ENCODE data around the gene PKMYT1.

The PKMYT1 gene

DNA sequence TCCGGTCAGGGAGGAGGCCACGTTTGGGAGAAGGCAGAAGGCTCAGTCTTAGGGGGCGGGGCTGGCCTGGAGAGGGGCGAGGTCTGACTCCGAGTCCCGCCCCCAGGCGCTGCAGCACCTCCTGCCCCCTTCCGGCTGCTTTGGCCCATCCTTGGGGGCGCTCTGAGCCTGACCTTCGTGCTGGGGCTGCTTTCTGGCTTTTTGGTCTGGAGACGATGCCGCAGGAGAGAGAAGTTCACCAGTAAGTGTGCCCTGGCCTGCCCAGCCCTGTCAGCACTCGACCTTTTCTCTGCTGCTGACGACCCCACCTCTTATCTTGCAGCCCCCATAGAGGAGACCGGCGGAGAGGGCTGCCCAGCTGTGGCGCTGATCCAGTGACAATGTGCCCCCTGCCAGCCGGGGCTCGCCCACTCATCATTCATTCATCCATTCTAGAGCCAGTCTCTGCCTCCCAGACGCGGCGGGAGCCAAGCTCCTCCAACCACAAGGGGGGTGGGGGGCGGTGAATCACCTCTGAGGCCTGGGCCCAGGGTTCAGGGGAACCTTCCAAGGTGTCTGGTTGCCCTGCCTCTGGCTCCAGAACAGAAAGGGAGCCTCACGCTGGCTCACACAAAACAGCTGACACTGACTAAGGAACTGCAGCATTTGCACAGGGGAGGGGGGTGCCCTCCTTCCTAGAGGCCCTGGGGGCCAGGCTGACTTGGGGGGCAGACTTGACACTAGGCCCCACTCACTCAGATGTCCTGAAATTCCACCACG is 41.4 kb upstream of the PKMYT1 start:
- Mint-ChIP-seq H3K27ac (peak overlapping the region; percentile 97), H3K27me3 (no peaks in the 10 kb centered on the region), H3K4me3 (peak overlapping the region; percentile 85), H3K9me3 (no peaks in the 10 kb centered on the region), H3K4me1 (ENCODE audit: low read depth) (peaks cover 52% of the 10 kb centered on the region), H3K36me3 (ENCODE audit: low read depth) (peaks cover 12% of the 10 kb centered on the region)

DNA sequence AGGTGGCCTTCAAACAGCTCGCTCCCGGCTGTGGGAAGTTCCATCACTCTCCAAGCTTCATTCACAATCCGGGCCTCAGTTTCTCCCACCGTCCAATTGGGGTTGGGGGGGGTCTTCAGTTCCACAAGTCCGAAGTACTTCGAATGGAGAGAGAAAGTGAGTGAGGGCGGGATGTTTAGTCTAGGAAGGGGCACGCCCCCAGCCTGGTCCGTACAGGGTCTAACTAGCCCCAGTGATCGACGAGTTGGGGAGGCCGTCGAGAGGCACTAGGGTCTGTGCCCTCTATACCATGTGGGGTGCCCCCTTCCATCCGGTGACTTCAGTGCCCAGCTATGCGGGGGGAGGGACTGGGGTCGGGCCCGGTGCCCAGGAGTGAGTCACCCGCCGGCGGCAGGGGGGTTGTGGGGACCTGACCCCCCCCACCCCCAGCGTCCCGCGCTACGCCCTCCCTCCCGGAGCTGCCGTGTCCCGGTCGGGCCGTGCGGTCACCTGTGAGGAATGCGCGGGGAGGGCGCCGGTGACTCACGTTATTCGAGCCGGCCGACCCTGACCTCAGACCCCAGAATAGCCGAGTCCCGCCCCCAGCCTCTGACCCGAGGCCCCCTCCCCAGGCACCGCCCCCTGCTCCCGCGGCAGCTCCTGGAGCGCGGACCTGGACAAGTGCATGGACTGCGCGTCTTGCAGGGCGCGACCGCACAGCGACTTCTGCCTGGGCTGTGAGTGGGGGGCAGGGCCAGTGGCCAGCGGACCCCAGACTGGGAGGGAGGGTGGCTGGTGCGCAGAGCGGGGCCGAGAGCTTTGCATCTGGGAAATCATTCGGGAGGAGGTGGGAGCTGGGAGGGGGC is 40.6 kb upstream of the PKMYT1 start:
- H3K4me1 Mint-ChIP-seq (ENCODE audit: low read depth), result peaks cover 52% of the 10 kb centered on the region
- no peaks in the 10 kb centered on the region for H3K9me3 Mint-ChIP-seq
- H3K27me3 Mint-ChIP-seq, result no peaks in the 10 kb centered on the region
- peaks cover 4% of the 10 kb centered on the region for H3K36me3 Mint-ChIP-seq (ENCODE audit: low read depth)
- peak overlapping the region; percentile 85 for H3K4me3 Mint-ChIP-seq
- H3K27ac Mint-ChIP-seq, result peak overlapping the region; percentile 97

DNA sequence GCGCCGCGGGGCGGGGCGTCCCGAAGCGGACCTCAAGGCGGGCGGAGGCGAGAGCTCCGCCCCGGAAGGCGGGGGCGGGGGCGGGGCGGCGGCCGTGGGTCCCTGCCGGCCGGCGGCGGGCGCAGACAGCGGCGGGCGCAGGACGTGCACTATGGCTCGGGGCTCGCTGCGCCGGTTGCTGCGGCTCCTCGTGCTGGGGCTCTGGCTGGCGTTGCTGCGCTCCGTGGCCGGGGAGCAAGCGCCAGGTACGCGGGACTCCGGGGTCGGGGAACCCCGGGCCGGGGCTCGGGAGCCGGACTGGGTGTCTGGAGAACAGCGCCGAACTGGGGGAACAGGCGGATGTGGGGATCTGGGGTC is 40.0 kb upstream of the PKMYT1 start, which contains the start of gene TNFRSF12A:
TNFRSF12A (plus strand) TSS at position 122 of the 357 bp plus-strand sequence; CDS start at position 152, 30 bp downstream.
- Mint-ChIP-seq H3K4me3 (peak within 1 kb of the TSS; percentile 85), H3K36me3 (ENCODE audit: low read depth) (peaks cover 4% of the 10 kb centered on the region), H3K9me3 (no peaks in the 10 kb centered on the region), H3K27ac (peak within 1 kb of the TSS; percentile 97), H3K4me1 (ENCODE audit: low read depth) (peaks cover 52% of the 10 kb centered on the region), H3K27me3 (no peaks in the 10 kb centered on the region)

DNA sequence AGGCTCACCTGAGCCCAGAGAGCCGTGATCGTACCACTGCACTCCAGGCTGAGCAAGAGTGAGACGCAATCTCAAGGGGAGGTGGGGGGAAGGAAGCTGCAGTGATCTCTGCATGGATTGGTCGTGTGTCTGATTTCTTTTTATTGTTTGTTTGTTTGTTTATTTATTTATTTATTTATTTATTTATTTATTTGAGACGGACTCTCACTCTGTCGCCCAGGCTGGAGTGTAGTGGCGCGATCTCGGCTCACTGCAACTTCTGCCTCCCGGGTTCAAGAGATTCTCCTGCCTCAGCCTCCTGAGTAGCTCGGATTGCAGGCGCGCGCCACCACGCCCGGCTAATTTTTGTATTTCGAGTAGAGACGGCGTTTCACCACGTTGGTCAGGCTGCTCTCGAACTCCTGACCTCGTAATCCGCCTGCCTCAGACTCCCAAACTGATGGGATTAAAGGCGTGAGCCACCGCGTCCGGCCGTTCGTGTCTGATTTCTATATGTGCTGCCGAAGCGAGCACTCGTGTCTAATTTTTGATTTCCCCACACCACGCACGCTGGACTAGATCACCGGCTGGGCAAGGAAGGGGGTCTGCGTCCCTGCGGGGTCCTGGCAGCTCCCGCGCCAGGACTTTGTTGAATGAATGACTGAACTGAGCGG is 39.5 kb upstream of the PKMYT1 start:
- Mint-ChIP-seq H3K4me1 (ENCODE audit: low read depth) (peaks cover 52% of the 10 kb centered on the region), H3K9me3 (no peaks in the 10 kb centered on the region), H3K27ac (peak overlapping the region; percentile 82), H3K36me3 (ENCODE audit: low read depth) (peaks cover 4% of the 10 kb centered on the region), H3K4me3 (peak overlapping the region; percentile 85), H3K27me3 (peaks cover 3% of the 10 kb centered on the region)

DNA sequence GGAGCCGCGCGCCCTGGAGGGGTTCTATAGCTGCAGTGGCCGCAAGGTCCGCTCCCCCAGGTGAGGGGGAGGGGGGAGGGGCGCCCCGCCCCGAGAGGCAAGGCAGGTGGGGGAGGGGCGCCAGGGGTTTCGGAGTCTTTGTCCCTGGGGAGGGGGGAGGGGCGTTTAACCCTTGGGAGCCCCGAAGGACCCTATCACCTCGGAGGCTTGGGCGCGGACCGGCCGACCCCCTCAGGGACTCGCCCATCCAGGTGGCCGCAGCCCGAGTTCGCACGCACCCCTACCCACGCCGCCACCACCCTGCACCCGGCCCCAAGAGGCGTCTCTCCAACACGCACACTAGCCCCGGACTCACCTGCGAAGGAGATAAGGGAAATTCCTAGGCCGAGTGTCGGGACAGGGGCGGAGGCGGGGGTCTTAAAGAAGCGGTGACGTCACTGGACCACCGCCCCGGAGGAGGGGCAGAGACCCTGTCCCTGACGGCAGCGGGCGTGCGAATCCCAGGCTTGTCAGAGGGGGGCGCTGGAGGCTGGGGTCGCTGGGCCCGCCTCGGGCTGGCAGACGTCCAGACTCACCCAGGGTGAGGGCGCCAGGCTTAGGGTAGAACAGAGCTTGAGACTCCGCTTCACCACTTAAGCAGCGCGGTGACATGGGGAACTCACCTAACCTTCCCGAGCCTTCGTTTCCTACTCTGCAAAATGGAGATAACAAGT is 37.7 kb upstream of the PKMYT1 start, which contains the start of gene CLDN6:
CLDN6 (minus strand) TSS at position 390 of the 713 bp plus-strand sequence. CDS start 2,162 bp downstream, outside the sequence.
- Mint-ChIP-seq H3K27ac (no peak within 1 kb of the TSS), H3K4me1 (ENCODE audit: low read depth) (peaks cover 40% of the 10 kb centered on the region), H3K9me3 (no peaks in the 10 kb centered on the region), H3K4me3 (no peak within 1 kb of the TSS), H3K36me3 (ENCODE audit: low read depth) (no peaks in the 10 kb centered on the region), H3K27me3 (peaks cover 3% of the 10 kb centered on the region)

DNA sequence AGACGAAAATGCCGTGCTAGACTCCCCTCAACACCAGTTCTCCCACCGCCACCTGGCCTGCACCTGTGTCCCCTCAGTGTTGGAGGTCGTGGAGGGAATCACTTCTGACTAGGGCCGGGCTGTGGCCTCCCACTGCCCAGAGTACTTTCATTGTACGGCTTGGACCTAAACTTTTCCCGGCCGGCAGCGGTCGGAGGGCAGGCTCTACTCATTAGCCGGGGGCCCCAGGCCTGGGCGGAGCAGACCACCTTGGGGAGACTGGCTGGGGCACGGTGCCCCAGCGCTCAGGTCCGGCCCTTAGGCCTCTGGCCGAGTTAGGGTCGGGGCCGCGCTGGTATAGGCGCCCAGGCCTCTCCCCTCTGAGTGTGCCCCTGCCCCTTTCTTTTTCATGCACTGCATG is 37.1 kb upstream of the PKMYT1 start:
- H3K36me3 Mint-ChIP-seq (ENCODE audit: low read depth), result no peaks in the 10 kb centered on the region
- H3K27ac Mint-ChIP-seq, result no peak overlapping the region
- H3K9me3 Mint-ChIP-seq, result no peaks in the 10 kb centered on the region
- H3K27me3 Mint-ChIP-seq, result peaks cover 3% of the 10 kb centered on the region
- no peak overlapping the region for H3K4me3 Mint-ChIP-seq
- H3K4me1 Mint-ChIP-seq (ENCODE audit: low read depth), result peaks cover 34% of the 10 kb centered on the region

DNA sequence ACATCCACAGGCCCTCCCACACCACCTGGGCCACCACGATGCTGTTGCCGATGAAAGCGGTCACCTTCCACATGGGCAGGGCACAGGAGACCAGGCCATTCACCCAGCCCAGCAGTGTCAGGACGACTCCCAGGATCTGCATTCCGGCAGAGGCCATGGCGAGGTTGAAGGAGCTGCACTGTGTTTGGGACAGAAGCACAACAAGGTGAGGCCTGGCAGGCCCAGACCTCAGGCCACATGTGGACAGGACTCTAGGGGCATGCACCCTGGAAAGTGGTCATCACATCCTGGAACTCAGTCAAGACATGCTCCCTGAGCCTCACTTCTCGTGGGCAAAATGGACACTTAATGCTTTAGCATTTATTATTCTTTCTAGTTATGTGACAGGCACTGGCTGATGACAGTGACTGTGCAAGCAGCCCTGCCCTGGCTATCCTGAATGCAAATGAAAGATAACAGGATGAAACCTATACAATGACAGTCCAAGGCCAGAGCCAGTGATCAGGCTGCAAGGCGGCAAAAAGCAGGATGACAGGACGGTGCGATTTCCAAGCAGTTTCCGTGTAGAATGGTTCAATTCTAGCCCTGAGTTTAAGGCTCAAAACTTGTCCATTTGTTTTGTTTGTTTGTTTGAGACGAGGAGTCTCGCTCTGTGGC is 35.7 kb upstream of the PKMYT1 start:
- no peak overlapping the region for H3K27ac Mint-ChIP-seq
- no peak overlapping the region for H3K4me3 Mint-ChIP-seq
- peaks cover 9% of the 10 kb centered on the region for H3K27me3 Mint-ChIP-seq
- peaks cover 21% of the 10 kb centered on the region for H3K4me1 Mint-ChIP-seq (ENCODE audit: low read depth)
- H3K36me3 Mint-ChIP-seq (ENCODE audit: low read depth), result no peaks in the 10 kb centered on the region
- H3K9me3 Mint-ChIP-seq, result no peaks in the 10 kb centered on the region

DNA sequence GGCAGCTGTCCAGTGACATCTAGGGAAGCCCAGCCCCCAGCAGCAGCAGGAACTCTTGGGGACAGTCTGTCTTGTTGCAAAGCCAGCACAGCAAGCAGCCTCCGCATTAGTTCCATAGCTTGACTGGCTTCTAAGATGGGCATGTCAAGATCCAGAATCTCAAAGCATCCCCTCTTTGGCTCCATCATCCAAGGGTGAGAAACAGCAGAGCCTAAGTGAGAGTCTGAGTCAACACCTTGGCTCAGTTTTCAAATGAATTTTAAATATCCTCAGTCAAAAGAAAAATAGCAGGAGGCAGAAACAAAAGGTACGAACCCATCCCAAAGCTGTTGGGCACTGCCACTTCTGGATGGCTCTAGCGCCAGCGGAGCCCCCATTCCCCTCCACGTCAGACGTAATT is 34.7 kb upstream of the PKMYT1 start:
- H3K4me3 Mint-ChIP-seq, result no peak overlapping the region
- H3K36me3 Mint-ChIP-seq (ENCODE audit: low read depth), result no peaks in the 10 kb centered on the region
- no peaks in the 10 kb centered on the region for H3K9me3 Mint-ChIP-seq
- H3K4me1 Mint-ChIP-seq (ENCODE audit: low read depth), result peaks cover 15% of the 10 kb centered on the region
- H3K27me3 Mint-ChIP-seq, result peaks cover 9% of the 10 kb centered on the region
- no peak overlapping the region for H3K27ac Mint-ChIP-seq

DNA sequence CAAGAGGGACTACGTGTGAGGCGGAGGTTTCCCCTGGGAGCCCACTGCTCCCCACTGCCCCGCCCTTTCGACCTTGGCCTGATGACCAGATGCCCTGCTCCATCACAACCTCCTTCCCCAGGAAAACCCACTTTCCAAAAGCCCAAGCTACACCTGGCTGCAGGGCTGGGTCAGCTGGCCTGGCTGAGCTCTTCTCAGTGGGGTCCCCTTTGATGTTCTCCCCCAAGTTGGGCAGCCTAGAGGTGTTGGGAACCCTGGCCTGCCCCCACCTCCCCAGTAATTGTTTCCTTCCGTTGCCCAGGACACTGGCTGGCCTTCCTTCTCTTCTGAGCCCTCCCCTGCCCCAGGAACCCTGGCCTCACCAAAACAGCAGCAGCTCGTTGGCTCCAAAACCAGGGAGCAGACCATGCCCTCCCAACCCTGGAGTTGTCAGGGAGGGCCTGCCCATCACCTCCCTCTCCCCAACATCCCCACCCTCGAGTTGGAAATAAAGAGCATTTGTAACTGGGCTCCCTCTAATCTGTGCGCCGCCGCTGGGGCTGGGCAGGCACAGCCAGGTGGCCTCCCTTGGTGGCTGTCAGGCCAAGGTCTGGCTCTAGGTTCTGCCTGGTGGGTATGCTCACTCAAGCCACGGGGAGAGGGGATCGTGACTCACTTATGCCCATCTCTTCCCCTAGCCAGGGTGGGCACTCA is 33.9 kb upstream of the PKMYT1 start:
- Mint-ChIP-seq H3K27me3 (peaks cover 9% of the 10 kb centered on the region), H3K36me3 (ENCODE audit: low read depth) (no peaks in the 10 kb centered on the region), H3K9me3 (no peaks in the 10 kb centered on the region), H3K4me3 (no peak overlapping the region), H3K4me1 (ENCODE audit: low read depth) (peaks cover 8% of the 10 kb centered on the region), H3K27ac (no peak overlapping the region)

DNA sequence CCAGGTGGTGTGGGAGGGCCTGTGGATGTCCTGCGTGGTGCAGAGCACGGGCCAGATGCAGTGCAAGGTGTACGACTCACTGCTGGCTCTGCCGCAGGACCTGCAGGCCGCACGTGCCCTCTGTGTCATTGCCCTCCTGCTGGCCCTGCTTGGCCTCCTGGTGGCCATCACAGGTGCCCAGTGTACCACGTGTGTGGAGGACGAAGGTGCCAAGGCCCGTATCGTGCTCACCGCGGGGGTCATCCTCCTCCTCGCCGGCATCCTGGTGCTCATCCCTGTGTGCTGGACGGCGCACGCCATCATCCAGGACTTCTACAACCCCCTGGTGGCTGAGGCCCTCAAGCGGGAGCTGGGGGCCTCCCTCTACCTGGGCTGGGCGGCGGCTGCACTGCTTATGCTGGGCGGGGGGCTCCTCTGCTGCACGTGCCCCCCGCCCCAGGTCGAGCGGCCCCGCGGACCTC is 33.3 kb upstream of the PKMYT1 start:
- peaks cover 9% of the 10 kb centered on the region for H3K27me3 Mint-ChIP-seq
- H3K4me1 Mint-ChIP-seq (ENCODE audit: low read depth), result peaks cover 11% of the 10 kb centered on the region
- no peaks in the 10 kb centered on the region for H3K36me3 Mint-ChIP-seq (ENCODE audit: low read depth)
- H3K27ac Mint-ChIP-seq, result no peak overlapping the region
- H3K4me3 Mint-ChIP-seq, result no peak overlapping the region
- H3K9me3 Mint-ChIP-seq, result no peaks in the 10 kb centered on the region

DNA sequence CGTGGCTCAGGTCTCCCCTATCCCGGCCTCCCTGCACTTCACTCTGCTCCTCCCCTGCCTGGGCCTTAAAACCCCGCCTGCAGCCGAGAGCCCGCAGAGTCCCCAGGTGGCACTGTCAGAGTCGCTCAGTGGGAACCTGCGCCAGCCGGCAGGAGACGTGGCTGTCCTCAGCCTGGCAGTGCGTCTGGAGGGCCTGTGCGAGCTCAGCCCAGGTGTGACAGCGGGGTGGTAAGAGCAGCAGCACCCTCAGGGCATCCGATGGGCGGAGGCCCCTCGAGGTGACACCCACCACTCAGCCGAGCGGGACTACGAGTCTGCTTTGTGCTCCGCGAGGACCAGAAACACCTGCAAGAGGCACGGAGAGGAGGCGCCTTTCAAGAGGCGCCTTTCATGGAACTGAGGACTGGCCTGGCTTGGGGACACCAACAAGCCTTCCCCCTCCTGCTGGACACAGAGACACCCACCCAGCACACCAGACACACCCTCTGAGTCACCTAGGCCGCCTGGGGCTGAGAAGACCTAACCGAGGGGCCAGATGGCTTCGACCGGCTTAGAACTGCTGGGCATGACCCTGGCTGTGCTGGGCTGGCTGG is 32.7 kb upstream of the PKMYT1 start, which contains the start of gene CLDN9:
CLDN9 (plus strand) TSS at position 96 of the 593 bp plus-strand sequence; CDS start at position 536, 440 bp downstream.
- Mint-ChIP-seq H3K36me3 (ENCODE audit: low read depth) (no peaks in the 10 kb centered on the region), H3K4me1 (ENCODE audit: low read depth) (peaks cover 11% of the 10 kb centered on the region), H3K9me3 (no peaks in the 10 kb centered on the region), H3K27ac (no peak within 1 kb of the TSS), H3K4me3 (no peak within 1 kb of the TSS), H3K27me3 (peaks cover 11% of the 10 kb centered on the region)

DNA sequence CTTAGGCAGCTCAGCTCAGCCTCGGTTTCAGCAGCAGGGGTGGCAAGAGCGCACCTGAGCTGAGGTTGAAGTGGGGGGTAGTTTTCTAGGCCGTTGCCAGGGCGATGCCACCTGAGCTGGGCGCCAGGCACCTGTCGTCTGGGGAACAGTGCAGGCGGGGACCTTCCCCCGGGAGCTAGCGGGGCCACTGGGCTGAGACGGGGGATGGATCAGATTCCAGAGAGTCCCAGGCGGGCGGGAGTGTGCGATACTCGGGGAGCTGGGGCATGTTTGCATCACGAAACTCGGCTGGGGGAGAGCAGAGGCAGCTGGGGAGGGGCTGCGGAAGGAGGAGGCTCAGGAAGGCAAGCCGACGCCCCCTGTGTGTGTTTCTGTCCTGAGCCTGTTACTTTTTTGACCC is 32.0 kb upstream of the PKMYT1 start:
- Mint-ChIP-seq H3K4me3 (no peak overlapping the region), H3K36me3 (ENCODE audit: low read depth) (no peaks in the 10 kb centered on the region), H3K27me3 (peaks cover 12% of the 10 kb centered on the region), H3K9me3 (no peaks in the 10 kb centered on the region), H3K27ac (no peak overlapping the region), H3K4me1 (ENCODE audit: low read depth) (peaks cover 18% of the 10 kb centered on the region)

DNA sequence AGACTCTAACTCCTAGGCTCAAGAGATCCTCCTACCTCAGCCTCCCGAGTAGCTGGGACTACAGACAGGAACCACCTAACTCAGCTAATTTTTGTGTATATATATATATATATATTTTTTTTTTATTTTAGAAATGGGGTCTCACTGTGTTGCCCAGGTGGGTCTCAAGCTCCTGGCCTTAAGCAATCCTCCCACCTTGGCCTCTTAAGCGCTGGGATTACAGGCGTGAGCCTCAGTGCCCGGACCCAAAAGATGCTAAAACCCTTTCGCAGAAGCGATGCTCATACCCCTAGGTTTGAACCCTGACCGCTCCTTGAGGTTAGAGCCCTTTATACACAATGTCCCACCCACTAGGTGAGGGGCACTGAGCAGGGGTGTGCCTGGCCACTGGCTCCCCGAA is 30.3 kb upstream of the PKMYT1 start:
- H3K4me1 Mint-ChIP-seq (ENCODE audit: low read depth), result peaks cover 25% of the 10 kb centered on the region
- no peak overlapping the region for H3K27ac Mint-ChIP-seq
- H3K9me3 Mint-ChIP-seq, result no peaks in the 10 kb centered on the region
- peaks cover 12% of the 10 kb centered on the region for H3K27me3 Mint-ChIP-seq
- H3K36me3 Mint-ChIP-seq (ENCODE audit: low read depth), result no peaks in the 10 kb centered on the region
- no peak overlapping the region for H3K4me3 Mint-ChIP-seq
